H9 (cell line): ENCODE results near the gene DIP2C. TPM values are rescaled to one million over a fixed set of nuclear protein-coding genes. Genes with fewer than 3 reads are reported as not detected.

ENCODE experiments used
- DNase-seq: peaks from one replicate; pipeline ENCODE4 v3.0.0-alpha.2; 2017
- H2AFZ ChIP-seq: one replicate; pipeline ENCODE4 v1.6.1; 2013; ENCODE audit warnings: mild to moderate bottlenecking, low read length, control low read depth, moderate library complexity
- H2AK5ac ChIP-seq: 2 replicates; pipeline ENCODE4 v1.6.1; 2013; ENCODE audit warnings: low read length, control low read depth, mixed read lengths; ENCODE audit not compliant: insufficient read length
- H2BK120ac ChIP-seq: one replicate; pipeline ENCODE4 v1.6.1; 2013; ENCODE audit warnings: low read depth, mild to moderate bottlenecking, low read length, control low read depth, inconsistent platforms; ENCODE audit not compliant: poor library complexity, severe bottlenecking
- H2BK12ac ChIP-seq: 2 replicates; pipeline ENCODE4 v1.6.1; 2013; ENCODE audit warnings: low read length, control low read depth, mixed read lengths, low read depth; ENCODE audit not compliant: insufficient read length
- H2BK15ac ChIP-seq: 2 replicates; pipeline ENCODE4 v1.6.1; 2013; ENCODE audit warnings: low read depth, low read length, control low read depth
- H2BK20ac ChIP-seq: one replicate; pipeline ENCODE4 v1.6.1; 2013; ENCODE audit warnings: low read depth, mild to moderate bottlenecking, low read length, control low read depth, inconsistent platforms; ENCODE audit not compliant: poor library complexity, severe bottlenecking
- H2BK5ac ChIP-seq: 2 replicates; pipeline ENCODE4 v1.6.1; 2013; ENCODE audit warnings: low read length, control low read depth, mixed read lengths; ENCODE audit not compliant: insufficient read length
- H3K14ac ChIP-seq: 2 replicates; pipeline ENCODE4 v1.6.1; 2013; ENCODE audit warnings: low read length, control low read depth; ENCODE audit not compliant: insufficient read depth
- H3K18ac ChIP-seq: 2 replicates; pipeline ENCODE4 v1.6.1; 2013; ENCODE audit warnings: low read depth, mild to moderate bottlenecking, mixed read lengths, low read length, control low read depth; ENCODE audit not compliant: insufficient read length
- H3K23ac ChIP-seq: 2 replicates; pipeline ENCODE4 v1.6.1; 2013; ENCODE audit warnings: low read length, control low read depth, mixed read lengths, low read depth; ENCODE audit not compliant: insufficient read length
- H3K23me2 ChIP-seq: 2 replicates; pipeline ENCODE4 v1.6.1; 2013; ENCODE audit warnings: low read depth, mild to moderate bottlenecking, mixed read lengths, low read length, control low read depth; ENCODE audit not compliant: insufficient read length, poor library complexity, severe bottlenecking
- H3K27ac ChIP-seq: 2 replicates; pipeline ENCODE4 v1.5.1; 2013; ENCODE audit warnings: low read length, control low read depth, mixed read lengths, low read depth; ENCODE audit not compliant: insufficient read length
- H3K27me3 ChIP-seq: 2 replicates; pipeline ENCODE4 v1.6.1; 2013; ENCODE audit warnings: low read length, control low read depth, inconsistent platforms; ENCODE audit not compliant: insufficient read depth
- H3K4ac ChIP-seq: 2 replicates; pipeline ENCODE4 v1.6.1; 2013; ENCODE audit warnings: low read depth, mild to moderate bottlenecking, control low read depth, inconsistent platforms, low read length, moderate library complexity
- H3K4me1 ChIP-seq: 2 replicates; pipeline ENCODE4 v1.6.1; 2013; ENCODE audit warnings: low read length, control low read depth, inconsistent platforms; ENCODE audit not compliant: insufficient read depth
- H3K4me2 ChIP-seq: 2 replicates; pipeline ENCODE4 v1.6.1; 2013; ENCODE audit warnings: low read length, control low read depth, mixed read lengths; ENCODE audit not compliant: insufficient read length, insufficient read depth
- H3K56ac ChIP-seq: 2 replicates; pipeline ENCODE4 v1.6.1; 2013; ENCODE audit warnings: low read depth, mild to moderate bottlenecking, mixed read lengths, low read length, control low read depth; ENCODE audit not compliant: insufficient read length
- H3K79me1 ChIP-seq: 2 replicates; pipeline ENCODE4 v1.6.1; 2013; ENCODE audit warnings: low read depth, mild to moderate bottlenecking, moderate library complexity, low read length, control low read depth, inconsistent platforms; ENCODE audit not compliant: insufficient read depth, poor library complexity, severe bottlenecking
- H3K79me2 ChIP-seq: 2 replicates; pipeline ENCODE4 v1.6.1; 2013; ENCODE audit warnings: low read length, control low read depth, inconsistent platforms; ENCODE audit not compliant: insufficient read depth
- H3K9ac ChIP-seq: 2 replicates; pipeline ENCODE4 v1.6.1; 2013; ENCODE audit warnings: low read length, control low read depth, mixed read lengths; ENCODE audit not compliant: insufficient read length; ENCODE audit errors: extremely low read depth
- H3K9me3 ChIP-seq: one replicate; pipeline ENCODE4 v1.6.1; 2013; ENCODE audit warnings: low read depth, low read length, inconsistent platforms; ENCODE audit not compliant: control insufficient read depth
- H3T11ph ChIP-seq: one replicate; pipeline ENCODE4 v1.6.1; 2013; ENCODE audit warnings: mild to moderate bottlenecking, low read length, control low read depth, inconsistent platforms
- H4K20me1 ChIP-seq: one replicate; pipeline ENCODE4 v1.6.1; 2013; ENCODE audit not compliant: control insufficient read depth, insufficient read length, insufficient read depth
- H4K5ac ChIP-seq: 2 replicates; pipeline ENCODE4 v1.6.1; 2013; ENCODE audit warnings: low read depth, mild to moderate bottlenecking, mixed read lengths, low read length, control low read depth; ENCODE audit not compliant: insufficient read length
- H4K8ac ChIP-seq: replicated peaks from 2 replicates; pipeline ENCODE4 v1.6.1; 2013; ENCODE audit warnings: low read length, control low read depth, mixed read lengths, low read depth; ENCODE audit not compliant: insufficient read length
- H4K91ac ChIP-seq: 2 replicates; pipeline ENCODE4 v1.6.1; 2013; ENCODE audit warnings: low read depth, mild to moderate bottlenecking, moderate library complexity, mixed read lengths, low read length, control low read depth; ENCODE audit not compliant: insufficient read length
- H3K27ac Mint-ChIP-seq, 3 experiments: 2 replicates in 2 of 3; 3 replicates in 1 of 3; pipeline ENCODE4 v1.8.0; 2020 to 2021; ENCODE audit warnings: mixed read lengths in 3 of 3, mild to moderate bottlenecking in 1 of 3, moderate library complexity in 1 of 3
- H3K27me3 Mint-ChIP-seq: 2 replicates; pipeline ENCODE4 v1.8.0; 2021; ENCODE audit warnings: low read depth, mild to moderate bottlenecking, moderate library complexity, mixed read lengths
- H3K36me3 Mint-ChIP-seq, 3 experiments: 2 replicates in 2 of 3; 3 replicates in 1 of 3; pipeline ENCODE4 v1.8.0; 2020 to 2021; ENCODE audit warnings: low read depth in 3 of 3, mixed read lengths in 3 of 3; ENCODE audit not compliant: insufficient read depth in 1 of 3
- H3K4me1 Mint-ChIP-seq, 2 experiments: 2 replicates each; pipeline ENCODE4 v1.8.0; 2020; ENCODE audit warnings: mixed read lengths in 2 of 2
- H3K4me3 Mint-ChIP-seq, 2 experiments: 2 replicates in 1 of 2; 3 replicates in 1 of 2; pipeline ENCODE4 v1.8.0; 2020 to 2021; ENCODE audit warnings: mild to moderate bottlenecking in 2 of 2, mixed read lengths in 2 of 2, moderate library complexity in 1 of 2
- H3K9me3 Mint-ChIP-seq, 2 experiments: 2 replicates in 1 of 2; 3 replicates in 1 of 2; pipeline ENCODE4 v1.8.0; 2020; ENCODE audit warnings: mild to moderate bottlenecking in 2 of 2, mixed read lengths in 2 of 2, moderate library complexity in 1 of 2
- WGBS: extraction: QIAGEN DNeasy Blood & Tissue Kit; methylation state at CpG from one replicate; pipeline ENCODE4 v1.1.7; 2013; ENCODE audit warnings: missing lambda C conversion rate, low lambda C conversion rate, mixed read lengths; ENCODE audit not compliant: insufficient read length; ENCODE audit errors: extremely low coverage; 5-methylcytosine and 5-hydroxymethylcytosine counted together
- total RNA-seq: library from RNA; stranded (reverse); gene quantifications from 2 replicates; pipeline ENCODE4 v1.2.1, GENCODE V29; 2021
- TF ChIP-seq, protein P1 (sequence below): fragments of 200-600 bp; sonication (generic); conservative IDR thresholded peaks from 3 replicates; pipeline ENCODE4 v1.8.0; 2021; ENCODE audit warnings: antibody characterized with exemption, mild to moderate bottlenecking

DIP2C gene
- total RNA-seq, 1 experiment from 2014 or later, result 7.9 TPM

DNA sequence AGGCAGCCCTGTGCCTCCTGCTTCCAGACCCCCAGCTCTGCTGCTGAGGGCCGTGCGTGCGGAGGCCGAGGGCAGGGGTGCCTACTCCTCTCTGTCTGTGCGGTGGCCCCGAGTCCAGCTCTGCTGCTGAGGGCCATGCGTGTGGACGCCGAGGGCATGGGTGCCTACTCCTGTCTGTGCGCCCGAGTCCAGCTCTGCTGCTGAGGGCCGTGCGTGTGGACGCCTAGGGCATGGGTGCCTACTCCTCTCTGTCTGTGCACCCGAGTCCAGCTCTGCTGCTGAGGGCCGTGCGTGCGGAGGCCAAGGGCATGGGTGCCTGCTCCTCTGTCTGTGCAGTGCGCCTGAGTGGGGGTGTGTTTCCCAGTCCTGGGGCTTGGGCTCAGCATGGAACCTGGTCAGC lies 411.5 kb downstream of the DIP2C start:
- TF ChIP-seq, protein P1, sequence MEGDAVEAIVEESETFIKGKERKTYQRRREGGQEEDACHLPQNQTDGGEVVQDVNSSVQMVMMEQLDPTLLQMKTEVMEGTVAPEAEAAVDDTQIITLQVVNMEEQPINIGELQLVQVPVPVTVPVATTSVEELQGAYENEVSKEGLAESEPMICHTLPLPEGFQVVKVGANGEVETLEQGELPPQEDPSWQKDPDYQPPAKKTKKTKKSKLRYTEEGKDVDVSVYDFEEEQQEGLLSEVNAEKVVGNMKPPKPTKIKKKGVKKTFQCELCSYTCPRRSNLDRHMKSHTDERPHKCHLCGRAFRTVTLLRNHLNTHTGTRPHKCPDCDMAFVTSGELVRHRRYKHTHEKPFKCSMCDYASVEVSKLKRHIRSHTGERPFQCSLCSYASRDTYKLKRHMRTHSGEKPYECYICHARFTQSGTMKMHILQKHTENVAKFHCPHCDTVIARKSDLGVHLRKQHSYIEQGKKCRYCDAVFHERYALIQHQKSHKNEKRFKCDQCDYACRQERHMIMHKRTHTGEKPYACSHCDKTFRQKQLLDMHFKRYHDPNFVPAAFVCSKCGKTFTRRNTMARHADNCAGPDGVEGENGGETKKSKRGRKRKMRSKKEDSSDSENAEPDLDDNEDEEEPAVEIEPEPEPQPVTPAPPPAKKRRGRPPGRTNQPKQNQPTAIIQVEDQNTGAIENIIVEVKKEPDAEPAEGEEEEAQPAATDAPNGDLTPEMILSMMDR, result no peak

More for the DNA sequence above, 411.5 kb downstream of the DIP2C start:
- H3K4me1 ChIP-seq, result peaks cover 2% of the 10 kb centered on the region; the same call in 1 of the 2 replicates
- H3K27ac ChIP-seq, result no peak overlapping the region
- H3T11ph ChIP-seq, result no peak overlapping the region
- H3K9me3 Mint-ChIP-seq, result no peaks in the 10 kb centered on the region
- H2BK20ac ChIP-seq, result no peak overlapping the region
- H3K79me2 ChIP-seq, result no peaks in the 10 kb centered on the region
- H3K4me1 Mint-ChIP-seq, result peaks cover 1 to 2% of the 10 kb centered on the region in 2 experiments
- H3K56ac ChIP-seq, result no peak overlapping the region
- H3K27ac Mint-ChIP-seq, result no peak overlapping the region; a peak in 1 of 7 replicates
- H3K9ac ChIP-seq, result no peak overlapping the region
- H2AFZ ChIP-seq, result no peak overlapping the region
- H2BK12ac ChIP-seq, result no peak overlapping the region
- peak overlapping the region; percentile 47 for H3K14ac ChIP-seq
- no peaks in the 10 kb centered on the region for H3K27me3 Mint-ChIP-seq
- H3K9me3 ChIP-seq, result no peaks in the 10 kb centered on the region
- H3K4me2 ChIP-seq, result no peak overlapping the region
- H2AK5ac ChIP-seq, result no peak overlapping the region
- no peak overlapping the region for H4K8ac ChIP-seq
- no CpG with 5 or more reads among the region's 19 CpGs for WGBS
- no peak overlapping the region for H4K5ac ChIP-seq
- no peak overlapping the region for H2BK120ac ChIP-seq
- H2BK15ac ChIP-seq, result no peak overlapping the region; the same call in 1 of the 2 replicates
- H3K23ac ChIP-seq, result no peak overlapping the region
- peaks cover 4% of the 10 kb centered on the region for H3K23me2 ChIP-seq
- no peaks in the 10 kb centered on the region for H3K79me1 ChIP-seq
- H4K91ac ChIP-seq, result no peak overlapping the region
- no peak for DNase-seq
- no peak overlapping the region; the same call in 1 of the 2 replicates for H3K4ac ChIP-seq
- H4K20me1 ChIP-seq, result no peaks in the 10 kb centered on the region
- H3K27me3 ChIP-seq, result no peaks in the 10 kb centered on the region
- H3K4me3 Mint-ChIP-seq, result no peak overlapping the region
- H3K18ac ChIP-seq, result peak overlapping the region; percentile 40
- peaks cover under 1 to 12% (median 4%) of the 10 kb centered on the region in 3 experiments; a peak in 5 of 7 replicates for H3K36me3 Mint-ChIP-seq
- H2BK5ac ChIP-seq, result no peak overlapping the region
